GM21526 (cell line): ENCODE results near the gene SMG6.
"Not testable (repeated sequence)": the region's sequence is repeated elsewhere in the genome, so short reads cannot be mapped to it uniquely, and the experiment has no call there.

Experiments used
- ATAC-seq: cut with Tn5 transposase; IDR thresholded peaks from one replicate; pipeline ENCODE4 v1.9.1; 2021; ENCODE audit warnings: moderate library complexity; ENCODE audit not compliant: unreplicated experiment, low FRiP score

SMG6 gene

DNA sequence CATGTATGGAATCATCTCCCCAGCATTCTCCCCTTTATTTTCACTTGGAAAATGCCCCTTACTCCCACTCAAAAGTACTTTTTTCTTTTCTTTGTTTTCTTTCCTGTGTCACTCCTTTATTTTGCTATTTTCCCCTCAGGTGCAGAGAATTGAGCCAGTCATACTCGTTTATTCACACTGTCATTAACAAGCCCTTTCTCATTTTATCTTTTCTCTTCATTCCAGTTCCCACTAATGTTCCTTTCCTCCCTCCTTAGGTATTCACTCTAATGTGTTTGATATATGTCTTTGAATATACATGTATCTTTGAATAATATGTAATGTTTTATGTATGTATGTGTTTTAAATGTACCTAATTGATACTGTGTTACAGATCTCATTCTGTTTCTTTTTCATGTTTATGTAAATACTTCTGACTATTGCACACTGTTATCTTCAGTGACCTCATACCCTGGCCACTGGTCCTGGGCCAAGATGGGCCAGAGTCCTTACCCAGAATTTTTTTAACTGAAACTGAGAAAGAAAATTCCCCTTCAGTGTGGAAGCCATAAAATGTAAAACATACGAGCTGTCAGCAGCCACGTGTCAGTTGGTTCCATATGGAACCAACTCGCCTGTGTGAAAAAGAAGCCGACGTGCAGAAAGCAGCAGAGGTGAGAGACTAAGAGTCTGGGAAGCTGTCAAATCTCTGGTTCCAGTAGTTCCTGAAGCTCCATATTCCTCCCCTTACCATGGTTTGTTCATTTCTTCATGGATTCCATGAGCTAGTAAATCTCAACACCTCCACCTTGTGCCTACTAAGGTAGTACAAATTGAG, 6.0 kb upstream of the SMG6 start:
- no peak for ATAC-seq

DNA sequence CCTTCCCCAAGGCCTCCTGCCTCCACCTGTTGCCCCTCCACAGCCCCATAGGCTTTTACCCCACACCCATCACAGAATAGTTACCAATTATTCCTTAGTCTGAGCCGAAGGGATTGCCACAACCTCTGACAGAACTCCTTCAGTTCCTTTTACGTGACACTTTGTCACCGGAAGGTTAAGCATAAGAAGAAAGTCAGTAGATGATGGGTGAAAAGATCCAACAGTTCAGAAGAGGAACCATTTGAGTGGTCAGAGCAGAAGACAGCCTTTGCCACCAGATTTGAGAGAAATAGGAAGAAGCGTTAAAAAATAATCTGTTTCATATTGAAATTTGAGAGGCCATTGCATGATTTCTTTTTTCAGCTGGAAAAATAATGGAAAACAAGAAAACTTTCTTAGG, 1.3 kb upstream of the SMG6 start:
- ATAC-seq, result no peak

DNA sequence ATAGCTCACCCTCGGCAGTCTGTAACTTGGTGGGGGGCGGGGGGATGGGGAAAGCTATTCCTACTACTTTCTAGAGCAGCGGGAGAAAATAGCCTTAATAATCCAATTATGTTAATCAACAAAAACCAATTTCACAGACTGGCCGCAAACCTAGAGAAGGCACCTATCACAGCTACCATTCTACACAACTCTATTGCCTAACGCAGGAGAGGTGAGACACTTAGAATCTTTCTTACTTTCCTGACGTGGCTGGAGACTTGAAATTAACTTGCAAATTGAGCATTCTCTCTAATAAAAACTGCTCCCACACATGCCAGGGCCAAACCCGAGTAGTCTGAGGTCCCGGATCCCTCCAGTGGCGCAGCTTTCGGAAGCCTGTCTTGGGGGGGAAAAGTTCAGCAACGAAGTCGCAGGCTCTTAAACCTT, 794 bp downstream of the SMG6 start:
- peak; percentile 18 for ATAC-seq

DNA sequence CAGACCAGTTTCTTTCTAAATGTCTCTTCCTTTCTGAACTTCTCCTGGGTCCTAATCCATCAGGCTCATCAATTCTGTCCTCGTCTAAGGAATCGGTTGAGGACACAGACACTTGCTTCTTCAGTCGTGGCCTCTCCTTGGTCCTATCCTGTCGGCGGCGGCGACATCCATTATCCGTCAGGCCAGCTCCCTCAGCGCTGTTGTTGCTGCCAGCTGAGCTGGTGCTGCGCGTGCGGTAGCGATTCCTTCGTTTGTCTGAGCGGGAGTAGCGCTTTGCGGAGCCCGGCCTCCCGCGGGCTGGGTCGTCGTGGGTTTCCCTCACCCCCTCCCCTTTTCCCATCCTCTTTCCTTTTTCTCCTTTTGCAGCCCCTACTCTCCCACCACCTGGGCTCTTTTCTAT, 3.8 kb downstream of the SMG6 start:
- no peak for ATAC-seq

DNA sequence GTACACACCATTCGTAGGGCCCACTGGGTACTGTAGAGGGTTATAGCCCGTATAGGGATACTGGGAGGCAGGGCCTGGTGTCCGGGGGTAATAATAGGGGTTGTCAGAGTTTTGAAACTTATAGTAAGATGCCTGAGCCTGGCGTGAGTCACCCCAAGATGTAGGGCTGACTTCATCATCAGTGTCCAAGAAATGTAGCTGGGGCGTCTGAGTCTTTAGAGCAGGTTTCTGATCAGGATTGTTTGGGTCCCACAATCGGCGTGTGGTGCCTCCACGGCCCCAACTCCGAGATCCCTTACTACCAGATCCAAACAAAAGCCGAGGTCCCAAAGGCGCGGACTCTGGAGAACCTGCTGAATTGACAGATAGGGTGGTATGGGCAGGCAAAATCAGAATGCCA, 4.4 kb downstream of the SMG6 start:
- ATAC-seq, result no peak

DNA sequence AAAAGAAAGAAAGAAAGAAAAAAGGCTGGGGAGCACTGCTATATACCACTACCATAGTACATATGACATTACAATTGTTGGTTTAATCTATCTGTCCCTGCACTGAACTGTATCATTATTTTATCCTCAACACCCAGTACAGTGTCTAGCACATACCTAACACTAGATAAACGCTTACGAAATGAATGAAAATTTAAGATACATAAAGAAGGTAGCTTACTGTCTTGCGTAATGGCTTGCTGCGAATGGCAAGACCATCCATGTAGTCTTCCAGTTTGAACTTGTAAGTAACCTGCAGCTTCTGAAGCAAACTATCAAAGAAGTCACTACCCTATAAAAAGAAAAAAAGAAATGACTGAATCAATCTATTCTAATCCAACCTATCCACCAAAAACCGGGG, 6.6 kb downstream of the SMG6 start:
- ATAC-seq, result no peak

DNA sequence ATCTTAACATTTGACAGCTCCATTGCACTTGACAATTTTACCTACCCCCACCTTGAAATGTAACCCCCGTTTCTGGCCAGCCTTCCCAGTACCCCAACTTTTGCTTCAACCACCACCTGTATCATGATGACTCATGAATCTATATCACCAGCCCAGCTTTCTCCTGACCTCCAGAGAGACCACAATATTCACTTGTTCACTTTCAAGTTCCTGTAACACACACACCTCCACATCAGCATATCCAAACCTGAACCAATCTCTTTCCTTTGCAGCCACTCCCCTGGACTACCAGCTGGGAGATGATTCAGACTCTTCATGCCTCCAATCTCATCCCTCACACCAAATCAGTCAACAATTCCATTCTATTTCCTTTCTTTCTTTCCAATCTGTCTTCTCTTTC, 8.0 kb downstream of the SMG6 start:
- ATAC-seq, result no peak

DNA sequence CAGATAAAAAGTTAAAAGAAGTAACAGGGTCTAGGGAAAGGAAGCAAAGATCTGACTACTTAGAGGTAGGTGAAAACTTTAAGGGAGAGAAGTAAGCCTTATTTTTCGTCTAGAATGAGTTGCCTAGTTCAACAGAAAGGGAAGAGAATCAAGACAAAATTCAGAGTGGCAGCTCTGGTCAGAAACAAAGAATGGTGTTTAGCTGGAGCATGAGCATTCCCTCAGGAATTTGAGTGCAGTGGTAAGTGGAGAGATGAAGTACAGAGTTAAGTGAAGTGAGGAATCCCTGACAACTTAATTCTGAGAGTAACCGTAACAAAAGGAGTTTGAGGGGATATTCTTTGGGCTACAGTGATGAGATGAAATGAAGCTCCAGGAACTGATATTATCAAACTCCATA, 11.5 kb downstream of the SMG6 start:
- no peak for ATAC-seq

DNA sequence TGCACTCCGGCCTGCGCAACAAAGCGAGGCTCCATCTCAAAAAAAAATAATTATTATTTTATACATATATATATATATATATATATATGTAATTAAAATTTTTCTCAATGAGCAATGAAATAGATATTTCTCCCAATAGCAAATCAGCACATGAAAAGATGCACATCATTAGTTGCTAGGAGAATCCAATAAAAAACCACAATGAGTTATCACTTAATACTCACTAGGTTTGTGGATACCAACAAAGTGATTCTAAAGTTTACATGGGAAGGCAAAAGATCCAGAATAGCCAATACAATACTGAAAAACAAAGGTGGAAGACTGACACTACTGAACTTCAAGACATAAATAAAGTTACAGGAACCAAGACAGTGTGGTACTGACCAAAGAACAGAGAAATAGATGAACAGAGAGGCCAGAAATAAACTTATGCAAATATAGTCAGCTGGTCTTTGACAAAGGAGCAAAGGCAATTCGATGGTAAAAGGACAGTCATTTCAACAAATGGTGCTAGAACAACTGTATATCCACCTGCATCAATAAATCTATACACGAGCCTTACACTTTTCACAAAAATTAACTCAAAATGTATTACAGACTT, 13.6 kb downstream of the SMG6 start:
- no peak for ATAC-seq

DNA sequence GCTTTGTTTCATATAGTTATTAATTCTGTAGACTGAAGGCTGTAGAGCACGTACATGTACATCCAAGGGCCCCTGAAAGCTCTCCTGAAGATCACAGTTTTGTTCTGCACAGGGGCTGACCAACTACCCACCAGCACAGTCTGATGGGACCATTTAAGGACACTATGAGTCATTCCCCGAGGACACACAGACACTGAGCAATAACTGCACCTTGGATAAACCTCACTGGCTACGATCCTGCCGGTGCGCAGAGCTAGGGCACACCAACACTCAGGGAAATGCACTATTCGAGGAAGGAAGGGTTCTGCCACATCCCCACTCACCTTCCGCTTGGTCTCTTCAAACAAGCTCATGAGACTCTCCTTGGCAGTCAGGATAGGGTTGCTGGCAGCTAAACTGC, 20.3 kb downstream of the SMG6 start:
- ATAC-seq, result no peak

DNA sequence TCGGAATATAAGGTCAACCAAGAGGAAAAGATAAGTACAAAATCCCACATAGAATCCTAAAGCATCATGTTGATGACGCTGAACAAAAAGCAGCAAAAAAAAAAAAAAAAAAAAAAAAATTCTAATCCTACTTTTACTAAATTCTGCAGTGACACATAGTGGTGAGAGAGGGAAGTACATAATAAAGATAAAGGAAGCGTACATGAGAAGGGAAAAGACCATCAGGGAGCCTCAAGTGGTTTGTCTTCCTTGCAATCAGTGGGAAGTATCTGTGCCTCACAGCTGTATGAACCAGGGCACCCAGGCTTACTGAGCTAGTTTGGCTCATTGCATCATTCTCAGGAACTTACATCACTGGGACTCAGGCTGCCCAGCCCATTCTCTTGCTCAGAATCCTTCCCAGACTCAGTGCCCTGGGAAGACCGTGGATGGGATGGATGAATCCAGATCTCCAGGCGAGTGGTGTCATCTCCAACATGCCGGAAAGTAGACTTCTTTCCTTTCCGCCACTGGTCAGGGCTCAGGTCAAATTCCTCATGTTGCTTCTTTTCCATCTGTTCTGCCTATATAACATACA, 21.2 kb downstream of the SMG6 start:
- ATAC-seq, result no peak

DNA sequence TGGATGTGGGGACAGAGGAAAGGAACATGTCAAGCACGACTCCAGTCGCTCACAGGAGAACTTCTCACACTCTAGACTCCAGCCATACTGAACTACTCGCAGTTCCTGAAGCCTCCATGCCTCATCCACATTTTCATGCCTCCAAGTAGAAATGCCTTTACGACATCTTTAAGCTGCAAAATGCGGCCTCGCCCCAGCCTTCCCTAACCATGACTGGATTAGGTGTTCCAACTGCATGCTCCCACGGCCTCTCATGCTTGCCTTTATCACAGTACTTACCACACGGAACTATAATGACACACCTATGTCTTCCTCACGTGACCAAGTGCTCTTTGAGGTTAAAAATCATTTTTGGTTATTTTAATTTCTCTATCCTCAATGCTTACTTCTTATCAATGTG, 23.9 kb downstream of the SMG6 start:
- ATAC-seq, result no peak

DNA sequence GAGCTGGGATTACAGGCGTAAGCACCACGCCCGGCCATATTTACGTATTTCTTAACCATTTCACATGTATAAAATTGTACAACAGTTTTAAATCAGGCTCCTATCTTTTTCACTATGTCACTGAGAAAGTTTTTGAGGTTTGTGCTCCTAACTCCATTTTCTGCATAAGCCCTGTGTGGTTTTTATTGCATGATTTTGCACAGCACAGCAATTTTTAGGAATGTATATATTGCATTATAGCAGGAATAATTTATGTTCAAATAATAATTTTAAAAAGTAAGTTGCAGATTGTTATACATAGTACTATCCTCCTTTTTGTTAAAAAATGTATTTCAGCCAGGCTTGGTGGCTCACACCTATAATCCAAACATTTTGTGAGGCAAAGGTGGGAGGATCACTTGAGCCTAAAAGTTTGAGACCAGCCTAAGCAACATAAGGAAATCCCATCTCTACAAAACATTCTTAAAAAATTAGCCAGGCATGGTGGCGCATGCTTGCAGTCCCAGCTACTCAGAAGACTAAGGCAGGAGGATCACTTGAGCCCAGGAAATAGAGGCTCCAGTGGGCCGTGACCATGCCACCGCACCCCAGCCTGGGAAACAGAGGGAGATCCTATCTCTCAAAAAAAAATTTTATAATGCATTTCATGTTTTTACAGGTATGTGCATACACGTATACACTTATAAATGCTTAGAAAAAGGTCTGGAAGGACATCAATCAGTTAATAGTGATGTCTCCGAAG, 26.0 kb downstream of the SMG6 start:
- no peak for ATAC-seq

DNA sequence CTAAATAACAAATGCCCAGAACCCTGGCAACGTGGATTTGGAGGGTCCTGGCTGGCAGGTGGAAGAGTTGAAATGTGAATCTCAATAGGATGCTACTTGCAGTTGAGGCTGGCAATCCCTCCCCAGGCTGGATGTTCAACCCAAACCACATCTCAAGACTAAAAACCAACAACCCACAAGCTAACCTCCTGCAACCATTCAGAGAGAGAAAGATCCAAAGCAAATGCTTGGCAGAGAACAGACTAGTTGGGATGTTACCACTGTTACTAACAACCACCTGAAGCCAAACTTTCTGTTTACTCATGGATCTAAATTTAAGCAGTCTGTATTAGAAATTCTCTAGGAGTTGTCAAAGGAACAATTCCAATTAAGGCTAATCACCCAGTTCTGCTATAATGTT, 27.9 kb downstream of the SMG6 start:
- no peak for ATAC-seq

DNA sequence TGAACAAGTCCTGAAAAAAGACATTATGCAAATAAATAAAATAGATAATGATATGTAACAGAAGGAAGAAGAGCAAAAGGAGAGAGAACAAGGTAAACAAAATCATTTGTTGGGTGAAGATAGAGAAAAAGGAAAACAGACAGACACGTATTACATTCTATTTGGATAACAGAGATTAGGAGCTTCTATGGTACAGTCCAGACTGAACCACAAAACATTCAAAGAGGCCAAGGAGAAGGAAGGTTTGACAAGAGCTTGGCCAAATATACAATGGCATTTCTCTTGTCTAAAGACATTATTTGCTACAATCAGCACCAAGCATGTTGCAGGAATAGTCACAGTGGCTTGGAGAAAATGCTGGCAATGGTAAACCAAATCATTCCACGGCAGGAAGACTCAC, 29.2 kb downstream of the SMG6 start:
- no peak for ATAC-seq

DNA sequence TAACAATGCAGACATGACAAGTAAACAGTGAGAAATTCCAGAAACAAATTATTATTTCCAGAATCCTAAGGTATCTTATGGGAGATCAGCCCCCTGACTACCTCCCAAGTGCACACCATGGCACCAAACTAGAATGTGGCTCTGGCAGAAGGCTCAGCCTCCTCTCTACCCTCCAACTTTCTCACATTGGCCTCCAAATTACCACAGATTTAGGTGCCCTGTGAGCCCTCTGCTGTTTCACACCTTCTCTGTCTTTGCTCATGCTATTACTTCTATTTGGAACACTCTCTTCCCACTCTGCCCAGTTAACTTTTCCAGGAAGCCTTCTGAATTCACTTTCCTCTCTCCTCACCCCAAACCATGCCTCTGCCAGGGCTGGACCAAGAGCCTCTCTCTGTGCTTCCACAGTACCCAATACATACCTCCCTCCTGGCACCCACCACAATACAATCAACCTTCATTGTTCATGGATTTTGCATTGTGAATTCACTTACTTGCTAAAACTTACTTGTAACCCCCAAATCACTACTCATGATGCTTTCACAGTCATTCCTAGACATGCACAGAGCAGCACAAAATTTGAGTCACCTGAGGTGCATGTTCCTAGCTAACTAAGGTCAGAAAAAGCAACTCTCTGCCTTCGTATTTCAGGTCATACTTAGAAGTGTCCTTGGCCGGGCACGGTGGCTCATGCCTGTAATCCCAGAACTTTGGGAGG, 31.4 kb downstream of the SMG6 start:
- ATAC-seq, result no peak

DNA sequence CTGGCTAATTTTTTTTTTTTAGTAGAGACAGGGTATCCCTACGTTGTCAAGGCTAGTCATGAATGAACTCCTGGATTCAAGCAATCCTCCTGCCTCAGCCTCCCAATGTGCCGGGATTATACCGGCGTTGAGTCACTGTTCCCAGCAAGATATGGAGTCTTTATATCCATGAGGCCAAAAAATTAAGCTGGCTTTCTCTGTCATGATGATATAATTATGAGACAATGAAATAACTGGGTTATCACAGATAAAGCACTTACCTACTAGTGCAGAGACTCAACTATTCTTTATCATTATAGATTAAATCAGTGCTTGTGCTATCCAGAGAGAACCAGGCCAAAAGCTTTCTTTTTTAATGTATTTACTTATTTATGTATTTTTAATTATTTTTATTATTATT, 36.2 kb downstream of the SMG6 start:
- no peak for ATAC-seq

DNA sequence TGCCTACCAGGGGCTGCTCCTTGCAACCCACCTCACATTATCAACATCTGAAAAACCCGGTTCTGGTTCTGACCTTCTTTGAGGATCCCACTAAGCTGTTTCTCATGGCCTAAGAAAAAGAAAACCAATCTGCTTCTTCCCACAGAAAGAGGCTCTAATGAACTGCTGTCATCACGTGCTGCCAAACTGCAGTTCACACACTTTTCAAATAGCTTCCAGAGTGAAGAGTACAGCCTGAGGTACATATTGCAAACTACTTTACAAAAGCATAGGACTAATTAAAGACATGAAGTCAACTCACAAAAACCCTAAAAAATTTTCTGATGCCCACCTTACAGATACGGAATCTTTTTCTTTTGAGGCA, 36.7 kb downstream of the SMG6 start:
- no peak for ATAC-seq

DNA sequence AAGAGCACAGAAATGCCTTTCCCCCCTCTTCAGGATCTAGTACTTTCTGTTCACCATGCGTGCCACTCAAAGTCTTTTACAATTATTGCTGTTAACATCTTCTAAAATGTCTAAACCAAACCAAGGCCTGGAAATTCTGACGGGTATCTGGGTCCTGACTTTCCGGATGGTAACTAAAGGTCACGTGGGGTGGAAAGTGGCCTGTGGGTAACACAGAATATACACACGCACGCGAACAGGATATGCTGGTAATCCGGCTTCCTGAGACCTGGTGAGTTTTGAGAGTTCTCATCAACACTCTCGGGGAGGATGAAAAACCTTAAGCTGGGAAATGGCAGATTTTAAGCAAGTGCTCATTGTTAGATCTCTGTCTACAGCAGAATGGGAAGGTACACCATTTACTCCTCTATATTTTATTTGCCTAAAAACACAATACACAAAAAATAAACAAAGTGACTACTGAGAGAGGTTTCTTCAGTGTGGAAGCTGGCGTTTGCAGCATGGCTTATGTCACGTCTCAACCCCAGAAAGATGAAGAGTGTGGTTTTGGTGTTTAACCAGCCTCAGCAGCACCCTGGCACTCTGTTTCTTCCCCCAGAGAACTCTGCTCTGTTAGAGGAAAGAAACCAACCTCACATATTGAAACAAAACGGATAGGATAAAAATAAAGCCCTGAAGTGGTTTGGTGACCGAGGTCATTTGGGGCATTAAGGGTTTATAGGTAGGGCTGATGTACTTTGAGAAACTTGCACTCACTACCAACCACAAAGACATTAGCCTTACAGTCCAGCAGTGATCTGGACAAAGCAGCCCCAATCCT, 37.3 kb downstream of the SMG6 start:
- no peak for ATAC-seq

DNA sequence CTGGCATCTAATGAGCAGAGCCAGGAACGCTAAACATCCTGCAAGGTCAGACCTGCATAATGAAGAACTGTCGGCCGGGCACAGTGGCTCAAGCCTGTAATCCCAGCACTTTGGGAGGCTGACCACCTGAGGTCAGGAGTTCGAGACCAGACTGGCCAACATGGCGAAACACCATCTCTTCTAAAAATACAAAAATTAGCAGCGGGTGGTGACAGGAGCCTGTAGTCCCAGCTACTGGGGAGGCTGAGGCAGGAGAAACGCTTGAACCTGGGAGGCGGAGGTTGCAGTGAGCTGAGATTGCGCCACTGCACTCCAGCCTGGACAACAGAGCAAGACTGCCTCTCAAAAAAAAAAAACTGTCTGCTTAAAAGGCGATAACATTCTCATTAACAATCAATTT, 38.4 kb downstream of the SMG6 start:
- ATAC-seq, result not testable (repeated sequence)
